ENCODE results near the gene SPEN. TPM values are rescaled to one million over a fixed set of nuclear protein-coding genes. Genes with fewer than 3 reads are reported as not detected.

Gene SPEN
- total and polyA plus RNA-seq, 2 of the 4 experiments (the other 2 are of a cell fraction) = 7.6 to 15.8 TPM

DNA sequence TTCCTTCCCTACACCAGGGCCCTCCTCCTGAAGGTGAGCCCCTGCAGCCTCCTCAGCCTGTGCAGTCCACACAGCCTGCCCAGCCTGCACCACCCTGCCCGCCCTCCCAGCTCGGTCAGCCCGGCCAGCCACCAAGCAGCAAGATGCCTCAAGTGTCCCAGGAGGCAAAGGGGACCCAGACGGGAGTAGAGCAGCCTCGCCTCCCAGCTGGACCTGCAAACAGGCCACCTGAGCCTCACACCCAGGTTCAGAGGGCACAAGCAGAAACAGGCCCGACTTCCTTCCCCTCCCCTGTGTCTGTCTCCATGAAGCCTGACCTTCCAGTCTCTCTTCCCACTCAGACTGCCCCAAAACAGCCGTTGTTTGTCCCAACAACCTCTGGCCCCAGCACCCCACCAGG, 89.6 kb downstream of the SPEN start:
- no peak for ATAC-seq (ENCODE audit: low read depth)
- in situ Hi-C loops (cut with MboI; ENCODE audit: low sequenced_read_pairs) = loop anchor here (10.0 kb wide), 1 partner anchor 58 kb away; no protein-coding TSS in a partner anchor
- peak overlapping the region; percentile 52; the same call in 1 of the 2 replicates for H2BK120ac ChIP-seq (ENCODE audit: low read depth, low read length)
- intact Hi-C loops (cut with micrococcal nuclease) = no loop called here
- no peak for DNase-seq
- H3K4me2 ChIP-seq (ENCODE audit: low read depth, low read length) = no peak overlapping the region
- H3K4me1 ChIP-seq (ENCODE audit: control insufficient read depth, insufficient read depth, low read length) = peaks cover 14% of the 10 kb centered on the region
- 100% methylated on average over 2 of the region's 7 CpGs; no CpG with 5 or more reads in 1 of the 2 experiments for WGBS, 2 experiments (ENCODE audit: extremely low coverage in 2 of 2, insufficient read length in 1 of 2)
- no peak overlapping the region; the same call in 1 of the 2 replicates for H3K56ac ChIP-seq (ENCODE audit: extremely low read depth, insufficient read depth, low read length)
- peak overlapping the region; percentile 60; the same call in 1 of the 2 replicates for H3K23ac ChIP-seq (ENCODE audit: low read depth, low read length)
- H3K79me1 ChIP-seq (ENCODE audit: low read depth in 1 of 2, low read length in 2 of 2) = peaks cover 11 to 67% of the 10 kb centered on the region in 2 experiments; a peak in 3 of 4 replicates
- no peak overlapping the region; the same call in 1 of the 2 replicates for H4K91ac ChIP-seq (ENCODE audit: insufficient read depth, low read depth, low read length)
- H2AK9ac ChIP-seq (replicated peaks; ENCODE audit: low read depth, low read length, poor library complexity) = peak overlapping the region; percentile 91
- H3K9ac ChIP-seq (ENCODE audit: low read depth, low read length) = no peak overlapping the region
- H2AFZ ChIP-seq (replicated peaks; ENCODE audit: low read length, poor library complexity) = peak overlapping the region; percentile 47
- H4K5ac ChIP-seq (ENCODE audit: low read depth, low read length) = peak overlapping the region; percentile 32; the same call in 1 of the 2 replicates
- H2BK5ac ChIP-seq (ENCODE audit: low read depth, low read length, poor library complexity, severe bottlenecking) = peak overlapping the region; percentile 43
- no peak overlapping the region for H3K4me3 ChIP-seq (ENCODE audit: insufficient read depth, low read depth, low read length)
- H3K18ac ChIP-seq (ENCODE audit: low read depth, low read length) = no peak overlapping the region
- H2BK15ac ChIP-seq (ENCODE audit: low read depth, low read length) = 0 out of 3 replicates have a peak overlapping the region, but pooled peaks have one; percentile 26
- peak overlapping the region; percentile 81 for H2AK5ac ChIP-seq (ENCODE audit: low read depth, low read length)
- ChIA-PET CTCF (interaction anchor here (0.6 kb wide), 1 partner anchor 57 kb away, joined by 4 read pairs; no protein-coding TSS in a partner anchor), POLR2A (ENCODE audit: unreplicated experiment) (no interaction called here)
- BruUV-seq (replicated peaks) = no TSS peak
- H3K4ac ChIP-seq (ENCODE audit: low read depth, low read length) = peak overlapping the region; percentile 81
- peaks cover 3% of the 10 kb centered on the region; the same call in 1 of the 2 replicates for H4K20me1 ChIP-seq (ENCODE audit: insufficient read depth, low read length)
- H4K8ac ChIP-seq (ENCODE audit: low read depth in 2 of 2, low read length in 2 of 2) = peak overlapping the region; percentile 32 to 69; a peak in 1 of 4 replicates
- no peak overlapping the region for H2BK20ac ChIP-seq (ENCODE audit: low read depth, low read length)
- dilution Hi-C loops (cut with HindIII; ENCODE audit: low sequenced_read_pairs, unreplicated experiment) = no loop called here
- H3K27ac ChIP-seq (ENCODE audit: insufficient read depth, low read length) = peak overlapping the region; percentile 60
- H3K14ac ChIP-seq (replicated peaks; ENCODE audit: low read depth, low read length) = peak overlapping the region; percentile 83; the same call in 1 of the 2 replicates
- peaks cover 71% of the 10 kb centered on the region for H3K36me3 ChIP-seq (ENCODE audit: control insufficient read depth, insufficient read depth, low read length)
- TF ChIP-seq RFX5 (IDR thresholded peaks at IDR 0.05; ENCODE audit: low read depth, low read length) (no peak), NFE2L2 (IDR thresholded peaks at IDR 0.05; ENCODE audit: low read depth, low read length) (no peak), BHLHE40 (IDR thresholded peaks at IDR 0.05; ENCODE audit: low read depth, low read length) (no peak), MXI1 (IDR thresholded peaks at IDR 0.05; ENCODE audit: borderline replicate concordance, low read depth, low read length) (no peak), RAD21 (IDR thresholded peaks at IDR 0.05; ENCODE audit: low read length) (no peak), SMC3 (IDR thresholded peaks at IDR 0.05; ENCODE audit: low read depth, low read length) (no peak), CEBPB (IDR thresholded peaks at IDR 0.05; ENCODE audit: low read depth, low read length) (no peak), RCOR1 (IDR thresholded peaks at IDR 0.05; ENCODE audit: insufficient replicate concordance, low read length) (no peak), POLR2A (IDR thresholded peaks at IDR 0.05; ENCODE audit: low read depth, low read length) (no peak)
- TF ChIP-seq, protein P1, sequence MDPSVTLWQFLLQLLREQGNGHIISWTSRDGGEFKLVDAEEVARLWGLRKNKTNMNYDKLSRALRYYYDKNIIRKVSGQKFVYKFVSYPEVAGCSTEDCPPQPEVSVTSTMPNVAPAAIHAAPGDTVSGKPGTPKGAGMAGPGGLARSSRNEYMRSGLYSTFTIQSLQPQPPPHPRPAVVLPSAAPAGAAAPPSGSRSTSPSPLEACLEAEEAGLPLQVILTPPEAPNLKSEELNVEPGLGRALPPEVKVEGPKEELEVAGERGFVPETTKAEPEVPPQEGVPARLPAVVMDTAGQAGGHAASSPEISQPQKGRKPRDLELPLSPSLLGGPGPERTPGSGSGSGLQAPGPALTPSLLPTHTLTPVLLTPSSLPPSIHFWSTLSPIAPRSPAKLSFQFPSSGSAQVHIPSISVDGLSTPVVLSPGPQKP (IDR thresholded peaks at IDR 0.05; ENCODE audit: borderline replicate concordance, low read depth, low read length) = no peak
- peaks cover 19% of the 10 kb centered on the region for H3K9me1 ChIP-seq (ENCODE audit: insufficient read depth, low read length)
- H3K27me3 ChIP-seq (ENCODE audit: control insufficient read depth, insufficient read depth, low read length) = no peaks in the 10 kb centered on the region
- no peaks in the 10 kb centered on the region for H3K9me3 ChIP-seq (ENCODE audit: control insufficient read depth, insufficient read depth, low read length)
